Brain microvascular endothelial cell (primary cell): Measurements from ENCODE around the gene EID2B.

Source experiments
- DNase-seq: peaks from one replicate; pipeline ENCODE4 v3.0.0-alpha.2; 2020
- H3K27ac ChIP-seq: fragments of 250-450 bp; sonication (Bioruptor Pico); 2 replicates; pipeline ENCODE4 v1.5.1; 2020; ENCODE audit warnings: mild to moderate bottlenecking, moderate library complexity
- H3K27me3 ChIP-seq: fragments of 250-450 bp; sonication (Bioruptor Pico); replicated peaks from 2 replicates; pipeline ENCODE4 v1.5.1; 2020; ENCODE audit warnings: mild to moderate bottlenecking
- H3K36me3 ChIP-seq: fragments of 250-450 bp; sonication (Bioruptor Pico); replicated peaks from 2 replicates; pipeline ENCODE4 v1.5.1; 2020; ENCODE audit warnings: mild to moderate bottlenecking
- H3K4me3 ChIP-seq: 2 replicates; pipeline ENCODE4 v1.5.1; 2011; ENCODE audit warnings: low read depth, mild to moderate bottlenecking, control low read depth, low read length, moderate library complexity
- in situ Hi-C: cut with HindIII; loops from 2 replicates; pipeline ENCODE4 v1.10.0; 2017; ENCODE audit warnings: low sequenced_read_pairs, low pct_ligation_motif_present
- TF ChIP-seq, protein P1 (sequence below): IDR thresholded peaks from 2 replicates; pipeline ENCODE4 v1.5.1; 2011; ENCODE audit warnings: low read depth, mild to moderate bottlenecking, moderate library complexity, low read length, control low read depth, inconsistent platforms; ENCODE audit errors: missing control alignments

The EID2B gene

DNA sequence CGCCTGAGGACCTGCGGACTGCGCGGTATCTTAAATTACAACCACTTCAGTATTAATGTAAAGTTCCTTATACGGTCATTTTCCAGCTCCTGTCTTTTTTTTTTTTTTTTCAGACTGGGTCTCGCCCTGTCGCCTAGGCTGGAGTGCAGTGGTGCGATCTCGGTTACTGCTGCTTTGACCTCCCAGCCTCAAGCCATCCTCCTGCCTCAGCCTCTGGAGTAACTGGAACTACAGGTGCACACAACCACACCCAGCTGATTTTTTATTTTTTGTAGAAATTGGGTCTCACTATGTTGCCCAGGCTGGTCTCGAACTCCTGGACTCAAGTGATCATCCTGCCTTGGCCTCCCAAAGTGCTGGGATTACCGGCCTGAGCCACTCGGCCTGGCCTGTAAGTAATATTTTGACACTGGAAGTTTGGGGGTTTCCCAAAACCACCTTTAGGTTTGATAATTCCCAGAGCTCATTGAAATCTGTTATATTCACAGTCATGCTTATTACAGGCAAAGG lies 406 bp upstream of the EID2B start:
- in situ Hi-C loops: no loop called here
- no peak for DNase-seq
- TF ChIP-seq, protein P1, sequence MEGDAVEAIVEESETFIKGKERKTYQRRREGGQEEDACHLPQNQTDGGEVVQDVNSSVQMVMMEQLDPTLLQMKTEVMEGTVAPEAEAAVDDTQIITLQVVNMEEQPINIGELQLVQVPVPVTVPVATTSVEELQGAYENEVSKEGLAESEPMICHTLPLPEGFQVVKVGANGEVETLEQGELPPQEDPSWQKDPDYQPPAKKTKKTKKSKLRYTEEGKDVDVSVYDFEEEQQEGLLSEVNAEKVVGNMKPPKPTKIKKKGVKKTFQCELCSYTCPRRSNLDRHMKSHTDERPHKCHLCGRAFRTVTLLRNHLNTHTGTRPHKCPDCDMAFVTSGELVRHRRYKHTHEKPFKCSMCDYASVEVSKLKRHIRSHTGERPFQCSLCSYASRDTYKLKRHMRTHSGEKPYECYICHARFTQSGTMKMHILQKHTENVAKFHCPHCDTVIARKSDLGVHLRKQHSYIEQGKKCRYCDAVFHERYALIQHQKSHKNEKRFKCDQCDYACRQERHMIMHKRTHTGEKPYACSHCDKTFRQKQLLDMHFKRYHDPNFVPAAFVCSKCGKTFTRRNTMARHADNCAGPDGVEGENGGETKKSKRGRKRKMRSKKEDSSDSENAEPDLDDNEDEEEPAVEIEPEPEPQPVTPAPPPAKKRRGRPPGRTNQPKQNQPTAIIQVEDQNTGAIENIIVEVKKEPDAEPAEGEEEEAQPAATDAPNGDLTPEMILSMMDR: no peak

DNA sequence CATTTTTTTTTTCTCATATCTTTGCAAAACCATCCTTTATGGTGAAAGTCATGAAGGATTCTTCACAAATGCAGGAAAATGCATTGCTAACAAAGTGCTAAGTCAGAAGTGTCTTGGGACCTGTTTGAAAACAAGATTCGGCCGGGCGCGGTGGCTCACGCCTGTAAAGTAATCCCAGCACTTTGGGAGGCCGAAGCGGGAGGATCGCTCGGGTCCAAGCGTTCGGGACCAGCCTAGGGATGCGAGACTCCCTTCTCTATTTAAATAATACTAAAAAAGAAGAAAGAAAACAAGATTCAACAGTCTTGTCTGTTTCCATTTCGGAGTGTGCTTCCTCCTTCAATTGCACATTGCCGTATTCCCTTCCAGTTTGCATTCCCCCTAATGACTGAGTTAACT lies 819 bp downstream of the EID2B start:
- peak overlapping the region; percentile 94 for H3K4me3 ChIP-seq
- no peak for DNase-seq
- TF ChIP-seq, protein P1: no peak
- in situ Hi-C loops: no loop called here
- no peaks in the 10 kb centered on the region for H3K27me3 ChIP-seq
- no peak overlapping the region for H3K27ac ChIP-seq
- H3K36me3 ChIP-seq: no peaks in the 10 kb centered on the region

More for the DNA sequence above, 406 bp upstream of the EID2B start:
- Histone ChIP-seq H3K36me3 (no peaks in the 10 kb centered on the region), H3K27ac (no peak overlapping the region), H3K4me3 (no peak overlapping the region), H3K27me3 (no peaks in the 10 kb centered on the region)

DNA sequence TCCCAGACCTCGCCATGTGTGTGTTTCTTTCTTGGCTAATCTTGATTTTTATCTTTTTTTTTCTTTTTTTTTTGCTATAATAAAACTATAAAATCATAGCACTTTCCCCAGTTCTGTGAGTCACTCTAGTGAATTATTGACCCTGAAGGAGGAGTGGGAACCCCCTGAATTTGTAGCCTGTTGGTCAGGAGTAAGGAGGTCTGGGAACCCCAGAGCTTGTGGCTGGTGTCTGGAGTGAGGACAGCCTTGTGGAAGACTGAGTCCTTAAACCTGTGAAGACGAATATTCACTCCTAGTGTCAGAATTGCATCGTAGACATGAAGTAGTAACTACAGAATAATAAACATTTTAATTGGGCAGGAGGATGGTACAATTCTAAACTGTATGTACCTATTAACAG lies 7.4 kb downstream of the EID2B start:
- no peak for DNase-seq
- TF ChIP-seq, protein P1: no peak
- H3K27me3 ChIP-seq: no peaks in the 10 kb centered on the region

DNA sequence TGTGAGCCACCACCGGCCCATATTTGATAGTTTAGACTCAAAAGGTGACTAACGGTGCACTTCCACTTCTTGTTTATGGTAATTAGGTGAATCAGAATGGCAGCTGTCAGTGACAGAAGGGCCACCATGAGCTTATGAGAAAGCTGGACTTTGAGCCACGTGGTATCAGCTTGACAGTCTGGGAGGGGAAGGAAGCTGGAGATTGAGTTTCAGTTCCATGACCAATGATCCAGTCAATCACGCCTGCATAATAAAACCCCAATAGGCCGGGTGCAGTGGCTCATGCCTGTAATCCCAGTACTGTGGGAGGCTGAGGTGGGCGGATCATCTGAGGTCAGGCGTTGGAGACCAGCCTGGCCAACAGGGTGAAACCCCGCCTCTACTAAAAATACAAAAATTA lies 8.2 kb downstream of the EID2B start:
- TF ChIP-seq, protein P1: no peak
- no peak for DNase-seq
- Histone ChIP-seq H3K27ac (no peak overlapping the region), H3K36me3 (no peaks in the 10 kb centered on the region), H3K27me3 (no peaks in the 10 kb centered on the region), H3K4me3 (no peak overlapping the region)
- in situ Hi-C loops: no loop called here

More for the DNA sequence above, 7.4 kb downstream of the EID2B start:
- Histone ChIP-seq H3K4me3 (no peak overlapping the region), H3K27ac (no peak overlapping the region), H3K36me3 (no peaks in the 10 kb centered on the region)
- in situ Hi-C loops: no loop called here

DNA sequence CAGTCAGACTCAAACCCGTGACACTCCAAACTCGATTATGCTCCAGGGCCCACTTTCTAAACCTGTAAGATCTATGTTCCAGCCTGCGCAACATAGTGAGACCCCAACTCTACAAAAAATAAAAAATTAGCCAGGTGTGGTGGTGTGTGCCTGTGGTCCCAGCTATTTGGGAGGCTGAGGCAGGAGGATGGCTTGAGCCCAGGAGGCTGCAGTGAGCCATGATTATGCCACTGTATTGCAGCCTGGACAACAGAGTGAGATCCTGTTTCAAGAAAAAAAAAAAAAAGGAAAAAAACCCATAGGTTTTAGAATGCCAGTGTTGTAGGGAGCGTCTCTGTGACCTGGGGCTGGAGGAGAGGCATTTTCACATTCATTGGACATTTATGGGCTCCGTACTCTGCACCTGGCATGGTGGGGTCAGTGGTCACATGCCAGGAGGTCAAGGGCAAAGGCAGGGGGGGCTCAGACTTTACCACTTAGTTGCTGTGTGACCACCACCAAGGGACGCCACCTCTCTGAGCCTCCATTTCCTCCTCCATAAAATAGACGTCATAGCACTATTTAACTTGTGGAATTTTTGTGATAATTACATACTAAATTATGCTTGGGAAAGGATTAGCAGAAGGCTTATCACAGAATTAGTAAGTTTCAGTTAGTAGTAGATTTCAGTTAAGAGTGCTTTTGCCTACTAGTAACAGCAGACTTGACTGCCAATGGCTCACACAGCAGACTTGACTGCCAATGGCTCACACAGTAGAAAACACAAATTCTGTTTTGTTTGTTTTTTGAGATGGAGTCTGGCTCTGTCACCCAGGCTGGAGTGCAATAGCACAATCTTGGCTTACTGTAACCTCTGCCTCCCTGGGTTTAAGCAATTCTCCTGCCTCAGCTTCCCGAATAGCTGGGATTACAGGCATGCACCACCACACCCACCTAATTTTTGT lies 11.8 kb downstream of the EID2B start:
- no peaks in the 10 kb centered on the region for H3K36me3 ChIP-seq
- in situ Hi-C loops: no loop called here
- no peak overlapping the region for H3K27ac ChIP-seq
- H3K4me3 ChIP-seq: no peak overlapping the region
- DNase-seq: no peak
- TF ChIP-seq, protein P1: no peak
- peaks cover 11% of the 10 kb centered on the region for H3K27me3 ChIP-seq
